Renal pelvis (tissue), 4 donors: ENCODE data around the gene HOATZ. TPM values are rescaled to one million over a fixed set of nuclear protein-coding genes. Genes with fewer than 3 reads are reported as not detected.

Source experiments
- DNase-seq: peaks from one replicate; pipeline ENCODE4 v3.0.0-alpha.2; 2013
- polyA plus RNA-seq, 3 donors: library from polyadenylated mRNA; unstranded; fragments of 120-200 nt; gene quantifications; one replicate each; pipeline ENCODE4 v1.2.1, GENCODE V29; 2013; ENCODE audit not compliant: insufficient read length in 3 of 3

The HOATZ gene
- polyA plus RNA-seq, 3 donors, result 0.06 to 0.09 (median 0.08) TPM

DNA sequence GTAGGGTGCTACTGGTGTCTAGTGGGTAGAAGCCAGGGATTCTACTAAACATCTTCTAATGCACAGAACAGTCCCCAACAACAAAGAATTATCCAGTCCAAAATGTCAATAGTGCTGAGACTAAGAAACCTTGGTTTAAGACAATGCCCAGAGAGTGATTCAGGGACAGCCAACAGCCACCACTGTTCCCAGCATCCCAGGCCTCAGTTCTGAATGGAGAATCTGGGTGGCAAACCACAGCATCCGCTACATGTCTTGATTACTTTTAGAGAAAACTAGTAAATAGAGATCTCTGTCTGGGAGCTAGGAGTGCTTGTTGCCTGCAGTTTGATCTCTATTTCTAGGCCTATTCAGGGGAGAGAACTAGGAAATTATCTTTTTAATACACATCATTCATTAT lies 66.8 kb downstream of the HOATZ start:
- no peak for DNase-seq

DNA sequence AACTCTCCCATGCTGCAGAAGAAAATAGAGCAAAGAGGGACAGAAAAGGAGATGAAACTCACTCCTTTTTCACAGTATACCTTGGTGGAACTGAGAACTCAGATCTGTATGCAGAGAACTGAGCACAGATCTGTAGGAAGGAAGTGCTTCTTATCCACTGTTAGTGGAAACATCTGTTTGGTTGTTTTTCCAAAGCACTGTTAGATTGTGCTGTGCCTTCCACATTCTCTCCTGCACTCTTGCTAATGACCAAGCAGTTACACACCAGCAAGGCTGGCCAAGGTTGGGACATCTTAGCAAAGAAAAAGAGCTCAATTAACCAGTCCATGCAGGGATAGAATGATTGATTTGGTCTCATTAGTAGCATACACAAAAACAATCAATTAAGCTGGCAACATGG lies 67.6 kb downstream of the HOATZ start:
- DNase-seq, result no peak

DNA sequence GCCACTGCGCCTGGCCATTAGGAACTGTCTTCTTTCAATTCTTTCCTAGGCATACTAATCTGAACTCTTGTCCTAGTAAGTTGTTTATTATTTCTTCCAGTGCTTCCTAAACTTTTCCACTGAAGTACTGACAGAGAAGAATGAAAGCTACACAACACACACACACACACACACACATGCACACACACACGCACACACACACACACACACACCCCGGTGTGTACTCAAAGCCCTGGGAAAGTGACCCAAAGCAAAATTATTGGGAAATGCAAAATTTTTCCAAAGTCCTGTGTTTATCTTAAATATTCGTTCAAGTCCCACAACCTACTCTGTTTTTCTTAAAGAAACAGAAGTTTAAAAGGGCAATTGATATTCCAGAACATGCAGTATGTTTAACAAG lies 68.3 kb downstream of the HOATZ start:
- no peak for DNase-seq

DNA sequence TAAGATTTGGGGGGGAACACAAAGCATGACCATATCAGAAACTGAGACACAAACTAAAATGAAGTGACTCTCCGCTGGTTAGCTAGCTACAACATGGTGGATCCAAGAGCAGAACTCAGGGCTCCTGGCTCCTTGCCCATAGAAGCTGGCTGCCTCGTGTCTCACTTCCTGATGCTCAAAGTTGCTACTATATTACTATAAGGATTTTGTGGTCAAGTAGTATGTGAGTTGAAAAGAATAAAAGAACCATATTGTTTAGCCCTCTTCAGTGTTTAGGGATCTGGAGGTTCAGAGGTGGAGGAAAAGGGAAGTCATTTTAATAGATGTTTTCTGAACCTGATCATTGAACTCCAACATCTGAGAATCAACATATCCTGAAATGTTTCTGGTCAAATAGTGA lies 70.8 kb downstream of the HOATZ start:
- DNase-seq, result no peak

DNA sequence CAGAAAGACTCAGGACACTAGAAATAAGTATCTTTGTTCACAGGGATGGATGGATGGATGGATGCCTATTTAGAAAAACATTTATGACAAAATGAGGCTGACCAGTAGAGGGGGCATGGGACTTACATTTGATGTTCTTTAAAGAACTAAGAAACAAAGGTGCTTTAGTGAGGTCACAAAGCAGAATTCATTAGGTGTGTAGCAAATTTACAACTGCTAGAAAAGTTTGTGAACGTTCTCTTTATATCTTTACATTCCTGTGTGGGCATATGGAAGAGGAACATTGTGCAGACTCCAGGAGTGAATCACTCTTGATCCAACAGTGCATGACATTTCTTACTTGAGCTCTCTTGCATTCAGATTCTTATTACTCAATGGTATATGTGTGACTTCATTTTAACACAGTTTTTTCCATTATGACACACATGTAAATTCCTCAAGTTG lies 71.8 kb downstream of the HOATZ start:
- no peak for DNase-seq

Other genes with a start within 250 kb of the HOATZ start
- 1 to 10 TPM; 8.9 to 9.7 (median 9.0) TPM for gene POU2AF3, start 216.2 kb upstream of the HOATZ start, polyA plus RNA-seq
- gene POU2AF1, start 135.5 kb upstream of the HOATZ start, polyA plus RNA-seq, result 1 to 10 TPM in 1 of 3 donors, under 1 TPM in 2; 0.55 to 1.6 (median 0.56) TPM
- gene BTG4, start 2.4 kb upstream of the HOATZ start, polyA plus RNA-seq, result not detected
- 1 to 10 TPM; 6.4 to 7.6 (median 7.1) TPM for gene LAYN, start 25.9 kb downstream of the HOATZ start, polyA plus RNA-seq
- gene SIK2, start 87.7 kb downstream of the HOATZ start, polyA plus RNA-seq, result 10 to 100 TPM; 20.0 to 24.7 (median 23.9) TPM